H1 (cell line): ENCODE data around the gene LEUTX. TPM values are rescaled to one million over a fixed set of nuclear protein-coding genes. Genes with fewer than 3 reads are reported as not detected.

ENCODE experiments used
- CTCF ChIA-PET: fragments of 300-600 bp; sonication (Branson Sonifier 250); formaldehyde crosslinking; loops from one replicate; lab custom pipeline; 2021; ENCODE audit not compliant: partially characterized antibody; lab: Charles Lee
- POLR2A ChIA-PET: fragments of 300-600 bp; sonication (Branson Sonifier 250); formaldehyde crosslinking; loops from one replicate; lab custom pipeline; 2021; ENCODE audit warnings: inconsistent platforms; ENCODE audit not compliant: partially characterized antibody; lab: Charles Lee
- DNase-seq, 2 experiments: peaks; one replicate each; pipeline versions ENCODE4 v3.0.0 to v3.0.0-alpha.2; 2010 to 2022; ENCODE audit warnings: low spot score in 2 of 2, low read depth in 1 of 2, mixed read lengths in 1 of 2
- FAIRE-seq: peaks from 2 replicates; lab custom pipeline; 2011; peaks lifted over from hg19 to GRCh38; lab: Jason Lieb, UNC
- H2AFZ ChIP-seq: 2 replicates; pipeline ENCODE4 v1.8.1; 2012; ENCODE audit warnings: low read length, inconsistent platforms
- H2AK5ac ChIP-seq: 2 replicates; pipeline ENCODE4 v1.6.1; 2013; ENCODE audit warnings: low read depth, low read length
- H2BK120ac ChIP-seq: replicated peaks from 2 replicates; pipeline ENCODE3; 2013; ENCODE audit warnings: low read depth, low read length, inconsistent platforms
- H2BK12ac ChIP-seq: 2 replicates; pipeline ENCODE4 v1.6.1; 2013; ENCODE audit warnings: low read depth, low read length
- H2BK15ac ChIP-seq: 2 replicates; pipeline ENCODE4 v1.6.1; 2013; ENCODE audit warnings: low read length
- H2BK20ac ChIP-seq: 2 replicates; pipeline ENCODE4 v1.6.1; 2013; ENCODE audit warnings: low read length
- H2BK5ac ChIP-seq: 2 replicates; pipeline ENCODE4 v1.6.1; 2013; ENCODE audit warnings: low read depth, low read length
- H3K14ac ChIP-seq: 2 replicates; pipeline ENCODE4 v1.6.1; 2013; ENCODE audit warnings: inconsistent platforms; ENCODE audit not compliant: insufficient read length
- H3K18ac ChIP-seq: 2 replicates; pipeline ENCODE4 v1.6.1; 2013; ENCODE audit warnings: low read length; ENCODE audit errors: extremely low read depth
- H3K23ac ChIP-seq: 2 replicates; pipeline ENCODE4 v1.6.1; 2013; ENCODE audit warnings: inconsistent platforms; ENCODE audit not compliant: insufficient read length
- H3K23me2 ChIP-seq: 2 replicates; pipeline ENCODE4 v1.6.1; 2013; ENCODE audit warnings: low read depth, low read length
- H3K27ac ChIP-seq: 2 replicates; pipeline ENCODE4 v1.6.1; 2011; ENCODE audit warnings: low read depth, low read length, inconsistent platforms
- H3K27me3 ChIP-seq, 4 experiments: replicated peaks in 1 of 4; 1 replicate in 1 of 4; 2 replicates in 3 of 4; pipeline versions ENCODE4 v1.6.1 to v1.8.1; 2011 to 2013; ENCODE audit warnings: low read length in 3 of 4, mild to moderate bottlenecking in 3 of 4, inconsistent platforms in 2 of 4, mixed read lengths in 2 of 4, moderate library complexity in 1 of 4; ENCODE audit not compliant: control insufficient read depth in 3 of 4, insufficient read depth in 3 of 4; ENCODE audit errors: extremely low read depth in 1 of 4
- H3K36me3 ChIP-seq, 4 experiments: 2 replicates each; pipeline versions ENCODE4 v1.6.1 to v1.8.1; 2011 to 2013; ENCODE audit warnings: mild to moderate bottlenecking in 4 of 4, low read length in 3 of 4, moderate library complexity in 2 of 4, control low read depth in 1 of 4, inconsistent platforms in 1 of 4; ENCODE audit not compliant: insufficient read depth in 4 of 4, control insufficient read depth in 2 of 4
- H3K4ac ChIP-seq: replicated peaks from 2 replicates; pipeline ENCODE3; 2013; ENCODE audit warnings: low read length, low read depth, mixed read lengths, inconsistent platforms; ENCODE audit not compliant: insufficient read length
- H3K4me1 ChIP-seq, 4 experiments: replicated peaks in 1 of 4; 1 replicate in 1 of 4; 2 replicates in 3 of 4; pipeline versions ENCODE4 v1.6.1 to v1.8.1; 2011 to 2013; ENCODE audit warnings: low read length in 3 of 4, inconsistent platforms in 2 of 4, mixed read lengths in 1 of 4; ENCODE audit not compliant: insufficient read depth in 4 of 4, control insufficient read depth in 3 of 4
- H3K4me2 ChIP-seq, 2 experiments: 2 replicates each; pipeline versions ENCODE4 v1.6.1 to v1.8.1; 2011 to 2013; ENCODE audit warnings: low read depth in 2 of 2, low read length in 2 of 2, control low read depth in 1 of 2, inconsistent platforms in 1 of 2, mild to moderate bottlenecking in 1 of 2; ENCODE audit not compliant: insufficient read depth in 1 of 2
- H3K4me3 ChIP-seq, 4 experiments: fragments of 200-600, 300-600 bp in 1 of 4; sonication (generic), shearing (Covaris generic), sonication (Bioruptor Twin) in 1 of 4; 2 replicates each; pipeline versions ENCODE4 v1.5.1 to v1.8.1; 2011 to 2016; ENCODE audit warnings: low read length in 4 of 4, low read depth in 3 of 4, control low read depth in 2 of 4, inconsistent platforms in 2 of 4, mild to moderate bottlenecking in 2 of 4, mixed read lengths in 1 of 4, moderate library complexity in 1 of 4; ENCODE audit not compliant: insufficient read depth in 2 of 4; ENCODE audit errors: extremely low read depth in 1 of 4
- H3K56ac ChIP-seq: replicated peaks from 2 replicates; pipeline ENCODE3; 2013; ENCODE audit warnings: low read depth, mild to moderate bottlenecking, mixed read lengths, low read length, inconsistent platforms; ENCODE audit not compliant: insufficient read length
- H3K79me1 ChIP-seq: 2 replicates; pipeline ENCODE4 v1.6.1; 2013; ENCODE audit warnings: low read depth, low read length, control low read depth
- H3K79me2 ChIP-seq, 2 experiments: 2 replicates each; pipeline versions ENCODE4 v1.6.1 to v1.8.1; 2012 to 2013; ENCODE audit warnings: low read length in 2 of 2, mild to moderate bottlenecking in 2 of 2, inconsistent platforms in 1 of 2; ENCODE audit not compliant: insufficient read depth in 2 of 2, control insufficient read depth in 1 of 2
- H3K9ac ChIP-seq, 4 experiments: replicated peaks in 1 of 4; 1 replicate in 1 of 4; 2 replicates in 3 of 4; pipeline versions ENCODE4 v1.6.1 to v1.8.1; 2011 to 2013; ENCODE audit warnings: low read depth in 3 of 4, low read length in 3 of 4, control low read depth in 2 of 4, mild to moderate bottlenecking in 2 of 4, moderate library complexity in 2 of 4, inconsistent platforms in 1 of 4; ENCODE audit errors: extremely low read depth in 1 of 4
- H3K9me3 ChIP-seq, 2 experiments: 2 replicates each; pipeline versions ENCODE4 v1.6.1 to v1.8.1; 2012 to 2013; ENCODE audit warnings: mild to moderate bottlenecking in 2 of 2, moderate library complexity in 2 of 2, control low read depth in 1 of 2, inconsistent platforms in 1 of 2, low read depth in 1 of 2, low read length in 1 of 2, mixed read lengths in 1 of 2; ENCODE audit not compliant: insufficient read depth in 2 of 2
- H4K20me1 ChIP-seq, 2 experiments: replicated peaks in 1 of 2; 2 replicates each; pipeline versions ENCODE3 to v1.8.1; 2011 to 2013; ENCODE audit warnings: inconsistent platforms in 2 of 2, low read length in 2 of 2, mild to moderate bottlenecking in 1 of 2; ENCODE audit not compliant: insufficient read depth in 2 of 2, control insufficient read depth in 1 of 2
- H4K5ac ChIP-seq: 2 replicates; pipeline ENCODE4 v1.6.1; 2013; ENCODE audit warnings: low read length, low read depth, mixed read lengths, inconsistent platforms; ENCODE audit not compliant: insufficient read length
- H4K8ac ChIP-seq: 2 replicates; pipeline ENCODE4 v1.8.0; 2013; ENCODE audit warnings: mild to moderate bottlenecking, moderate library complexity, low read length, inconsistent platforms; ENCODE audit not compliant: insufficient read depth; ENCODE audit errors: extremely low read depth
- H4K91ac ChIP-seq: replicated peaks from 2 replicates; pipeline ENCODE3; 2013; ENCODE audit warnings: low read length, mixed read lengths, inconsistent platforms; ENCODE audit not compliant: insufficient read length
- BCL11A ChIP-seq, 2 experiments: IDR thresholded peaks; one replicate each; pipeline ENCODE4 v1.6.1; 2011; ENCODE audit warnings: low read depth in 2 of 2, low read length in 2 of 2, mild to moderate bottlenecking in 2 of 2
- CEBPB ChIP-seq: IDR thresholded peaks from 2 replicates; pipeline ENCODE4 v1.6.1; 2012; ENCODE audit warnings: low read depth, low read length
- CHD1 ChIP-seq: IDR thresholded peaks from 2 replicates; pipeline ENCODE4 v1.6.1; 2012; ENCODE audit warnings: low read depth, low read length, improper control_type of control experiment
- CREB1 ChIP-seq: IDR thresholded peaks from 2 replicates; pipeline ENCODE4 v1.6.1; 2012; ENCODE audit warnings: inconsistent platforms
- E2F6 ChIP-seq: IDR thresholded peaks from 2 replicates; pipeline ENCODE4 v1.6.1; 2012; ENCODE audit warnings: inconsistent platforms
- KDM4A ChIP-seq: IDR thresholded peaks from one replicate; pipeline ENCODE4 v1.7.1; 2012; ENCODE audit warnings: low read depth, mild to moderate bottlenecking, moderate library complexity, low read length, inconsistent platforms; ENCODE audit not compliant: severe bottlenecking
- MAFK ChIP-seq: IDR thresholded peaks from 2 replicates; pipeline ENCODE4 v1.6.1; 2012; ENCODE audit warnings: low read depth, mild to moderate bottlenecking, improper control_type of control experiment, low read length
- NRF1 ChIP-seq: IDR thresholded peaks from 2 replicates; pipeline ENCODE4 v1.6.1; 2011; ENCODE audit warnings: mild to moderate bottlenecking, low read depth, low read length, improper control_type of control experiment
- RAD21 ChIP-seq, 2 experiments: IDR thresholded peaks in 1 of 2; conservative IDR thresholded peaks in 1 of 2; 2 replicates each; pipeline ENCODE4 v1.6.1; 2011; ENCODE audit warnings: low read depth in 2 of 2, low read length in 2 of 2, improper control_type of control experiment in 1 of 2, inconsistent platforms in 1 of 2, mild to moderate bottlenecking in 1 of 2, moderate library complexity in 1 of 2
- SIRT6 ChIP-seq: IDR thresholded peaks from one replicate; pipeline ENCODE4 v1.7.1; 2012; ENCODE audit warnings: low read length, inconsistent platforms
- SUZ12 ChIP-seq: fragments of 200-600 bp; sonication (generic); IDR thresholded peaks from 2 replicates; pipeline ENCODE4 v1.6.1; 2012; ENCODE audit warnings: mild to moderate bottlenecking, inconsistent platforms, low read length, moderate library complexity, mixed read lengths
- YY1 ChIP-seq: IDR thresholded peaks from 2 replicates; pipeline ENCODE4 v1.6.1; 2011; ENCODE audit warnings: low read depth, mild to moderate bottlenecking, low read length
- WGBS, 2 experiments: shearing (Covaris generic) in 1 of 2; methylation state at CpG; one replicate each; pipeline versions ENCODE4 v1.1.6 to v1.1.7; 2013 to 2015; ENCODE audit warnings: low lambda C conversion rate in 2 of 2, mixed read lengths in 2 of 2, inconsistent platforms in 1 of 2, low coverage in 1 of 2, missing lambda C conversion rate in 1 of 2; ENCODE audit not compliant: insufficient replicate concordance in 2 of 2, insufficient coverage in 1 of 2, insufficient read length in 1 of 2; ENCODE audit errors: extremely low coverage in 1 of 2, missing lambda C conversion rate in 1 of 2; 5-methylcytosine and 5-hydroxymethylcytosine counted together
- polyA plus RNA-seq, 7 experiments: library from polyadenylated mRNA; depleted of rRNA in 3 of 7; stranded (reverse) in 5 of 7; unstranded in 2 of 7; fragments of >200 nt in 5 of 7; fragments of 200-250 nt in 2 of 7; gene quantifications; 1 replicate in 5 of 7; 2 replicates in 1 of 7; 4 replicates in 1 of 7; pipeline versions ENCODE4 v1.2.1 to v1.2.3, GENCODE V29; 2011 to 2013; ENCODE audit warnings: missing spikeins in 2 of 7, mixed read lengths in 2 of 7
- total RNA-seq: library from RNA; stranded (reverse); fragmentation: NEBNext Ultra II Directional; extraction: Animal tissue kit (Norgen Biotek cat#: 25700); gene quantifications from 2 replicates; pipeline ENCODE4 v1.2.1, GENCODE V29; 2021

The LEUTX gene
- total and polyA plus RNA-seq, 2 of the 8 experiments (the other 6 are each of a cell fraction or from before 2014, with no cell fraction given) = not detected

- WGBS, 2 experiments = 2% methylated on average over 17 of the region's 17 CpGs; no CpG with 5 or more reads in 1 of the 2 experiments
- ChIA-PET POLR2A (interaction anchor here (1.0 to 1.1 kb wide), 3 partner anchors 32 to 50 kb away, joined by 3 to 8 read pairs (median 3); no protein-coding TSS in a partner anchor), CTCF (interaction anchor here (0.7 to 5.4 kb wide), 28 partner anchors 10 to 242 kb away, joined by 3 to 75 read pairs (median 5); partner anchors contain the start of genes DYRK1B and LEUTX)
- Histone ChIP-seq H2AK5ac (no peak overlapping the region), H4K20me1 (no peaks in the 10 kb centered on the region), H2AFZ (peak overlapping the region; percentile 96), H3K36me3 (no peaks in the 10 kb centered on the region), H2BK120ac (no peak overlapping the region), H3K56ac (no peak overlapping the region), H3K18ac (no peak overlapping the region), H2BK20ac (no peak overlapping the region), H2BK12ac (no peak overlapping the region; the same call in 1 of the 2 replicates), H4K5ac (no peak overlapping the region), H3K79me1 (no peaks in the 10 kb centered on the region), H3K23me2 (no peaks in the 10 kb centered on the region), H4K8ac (no peak overlapping the region), H3K14ac (no peak overlapping the region), H4K91ac (no peak overlapping the region), H2BK5ac (no peak overlapping the region), H3K27ac (no peak overlapping the region), H3K4me3 (peak overlapping the region; percentile 14 to 83 (median 72); a peak in 7 of 8 replicates), H3K9ac (no peak overlapping the region), H3K9me3 (no peaks in the 10 kb centered on the region), H3K27me3 (no peaks in the 10 kb centered on the region), H2BK15ac (peak overlapping the region; percentile 81; the same call in 1 of the 2 replicates), H3K4me1 (peaks cover 2 to 10% (median 5%) of the 10 kb centered on the region in 4 experiments; a peak in 4 of 7 replicates), H3K4me2 (peak overlapping the region in 1 of 2 experiments; percentile 73; a peak in 3 of 4 replicates), H3K23ac (no peak overlapping the region), H3K79me2 (no peaks in the 10 kb centered on the region), H3K4ac (no peak overlapping the region)
- peak; percentile 25 to 92 for DNase-seq
- FAIRE-seq = peak; percentile 32
- TF ChIP-seq SUZ12 (no peak), E2F6 (no peak), CHD1 (no peak), RAD21 (IDR thresholded peaks at IDR 0.05 in 1 of 2, conservative IDR thresholded peaks at IDR 0.05 in 1 of 2; ENCODE audit: low read depth in 2 of 2, low read length in 2 of 2) (peak; percentile 81 to 89), CREB1 (0 out of 2 replicates have a peak, but pooled peaks have one; percentile 32), CEBPB (no peak), NRF1 (no peak), YY1 (no peak), MAFK (no peak), KDM4A (peak; percentile 60), BCL11A (IDR thresholded peaks at IDR 0.05; ENCODE audit: low read depth in 2 of 2, low read length in 2 of 2) (no peak), SIRT6 (no peak)
These were observed 14.4 kb downstream of the LEUTX start for GRCh38 chr19:39792999-39793546.
